ENCODE data around the gene SCOC. TPM values are rescaled to one million over a fixed set of nuclear protein-coding genes. Genes with fewer than 3 reads are reported as not detected.

The SCOC gene
- polyA plus RNA-seq, result 47.2 to 92.1 TPM (median 49.9 TPM) in 3 replicates
- 21.9 TPM for polyA plus RNA-seq (2011; ENCODE audit: low read depth)
- polyA plus RNA-seq (2011; cell fraction: cytosol; rRNA removed), result 57.1 and 96.5 TPM in 2 replicates
- 21.0 and 29.1 TPM in 2 replicates for polyA plus RNA-seq (2011; cell fraction: nucleus; rRNA removed)
- polyA plus RNA-seq (2012; ENCODE audit: low replicate concordance), result 39.0 and 56.6 TPM in 2 replicates
- 1.2 to 14.2 TPM (median 8.3 TPM) in 3 replicates for polyA minus RNA-seq
- 27.8 TPM for polyA minus RNA-seq (2011; cell fraction: cytosol; rRNA and poly(A)+ RNA removed)
- 4.9 and 9.6 TPM in 2 replicates for polyA minus RNA-seq (2011; cell fraction: nucleus; rRNA and poly(A)+ RNA removed)

DNA sequence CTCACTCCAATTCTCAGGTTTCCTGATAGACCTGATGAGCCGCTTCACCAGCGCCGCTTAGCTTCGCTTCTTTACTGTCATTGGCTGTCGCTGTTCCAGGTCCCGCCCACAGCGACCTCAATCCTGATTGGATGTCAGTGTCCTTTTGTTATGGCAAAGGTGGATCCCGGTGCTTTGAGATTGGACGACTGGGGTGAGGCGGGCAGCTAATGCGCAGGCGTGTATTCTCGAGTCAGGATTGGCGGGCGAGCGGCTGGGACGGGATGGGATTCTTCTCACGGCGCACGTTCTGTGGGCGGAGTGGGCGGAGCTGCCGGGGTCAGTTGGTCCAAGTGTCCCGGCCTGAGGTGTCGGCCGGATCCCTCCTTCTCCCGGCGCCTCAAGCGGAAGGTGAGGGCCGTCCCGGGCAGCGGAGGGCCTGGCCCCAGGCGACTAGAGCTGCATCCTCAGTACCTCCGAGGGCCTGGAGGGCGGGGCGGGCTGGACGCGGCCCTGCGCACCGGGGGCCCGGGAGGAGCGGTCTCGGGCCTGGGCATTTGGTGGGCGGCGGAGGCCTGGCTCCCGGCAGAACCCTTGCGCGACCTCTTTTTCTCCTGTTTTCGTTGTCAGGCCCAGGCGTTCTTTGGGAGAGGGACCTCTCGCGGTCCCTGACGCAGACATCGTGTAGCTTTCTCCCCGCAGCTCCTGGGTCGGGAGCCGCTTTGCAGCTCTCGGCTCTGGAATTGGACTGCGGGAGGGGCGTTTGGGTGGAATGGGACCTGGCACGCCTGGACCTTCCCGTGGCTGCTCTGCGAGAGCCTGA is at the start of gene SCOC:
Gene SCOC, plus strand, starts transcription at position 319 of the 802 bp plus-strand sequence. CDS start 5,525 bp downstream, outside the sequence.
- FAIRE-seq, result peak; percentile 93
- H3K9ac ChIP-seq (ENCODE audit: control insufficient read depth, extremely low read depth, insufficient read depth, low read length), result peak within 1 kb of the TSS; percentile 83

DNA sequence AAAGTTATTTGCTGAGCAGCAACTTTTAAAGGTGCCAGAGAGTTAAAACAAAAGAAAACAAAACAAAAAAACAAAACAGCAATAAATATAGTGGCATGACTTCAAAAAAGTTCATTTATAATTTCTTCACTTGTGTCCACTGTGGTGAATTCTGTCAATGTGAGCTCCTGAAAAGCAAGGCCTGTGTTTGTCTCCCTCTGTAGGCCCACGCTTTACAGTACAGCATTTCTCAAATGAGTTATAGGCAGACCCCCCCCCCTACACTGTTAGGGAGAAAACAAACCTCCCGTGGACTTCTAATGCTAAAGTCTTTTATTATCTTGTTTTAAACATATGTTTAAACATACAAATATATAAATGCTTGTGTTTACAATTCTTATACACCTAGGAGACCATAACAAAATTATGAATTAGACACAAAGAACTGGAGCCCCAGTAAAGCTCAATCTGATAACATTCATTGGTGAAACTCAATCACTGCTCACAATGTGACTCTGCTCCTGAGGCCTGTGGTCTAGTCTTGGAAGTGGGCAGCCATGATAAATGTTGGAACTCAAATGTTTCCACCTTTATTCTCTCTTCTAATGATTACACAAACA is 47.0 kb upstream of the SCOC start:
- Histone ChIP-seq H3K36me3 (ENCODE audit: control insufficient read depth in 2 of 2, extremely low read depth in 1 of 2, insufficient read depth in 2 of 2, low read length in 2 of 2) (no peaks in the 10 kb centered on the region), H3K9me1 (ENCODE audit: control insufficient read depth, extremely low read depth, insufficient read depth, low read length) (no peaks in the 10 kb centered on the region), H3K79me2 (ENCODE audit: control insufficient read depth, insufficient read depth, low read length) (no peaks in the 10 kb centered on the region), H3K4me1 (ENCODE audit: control insufficient read depth, extremely low read depth, insufficient read depth, low read length) (no peaks in the 10 kb centered on the region), H2AFZ (ENCODE audit: control insufficient read depth, low read length) (no peak overlapping the region), H3K9ac (ENCODE audit: control insufficient read depth, extremely low read depth, insufficient read depth, low read length) (no peak overlapping the region), H3K4me3 (ENCODE audit: control insufficient read depth in 2 of 3, extremely low read depth in 1 of 3, insufficient read depth in 2 of 3, low read depth in 1 of 3, low read length in 3 of 3) (no peak overlapping the region), H4K20me1 (ENCODE audit: control insufficient read depth, extremely low read depth, insufficient read depth, low read length) (no peaks in the 10 kb centered on the region), H3K27me3 (ENCODE audit: control insufficient read depth, extremely low read depth, insufficient read depth, low read length) (no peaks in the 10 kb centered on the region), H3K9me3 (ENCODE audit: control insufficient read depth, low read depth, low read length) (no peaks in the 10 kb centered on the region), H3K27ac (ENCODE audit: control insufficient read depth, insufficient read depth, low read length) (no peak overlapping the region), H3K4me2 (ENCODE audit: control insufficient read depth, extremely low read depth, insufficient read depth, low read depth, low read length) (no peak overlapping the region)
- TF ChIP-seq, protein P1, sequence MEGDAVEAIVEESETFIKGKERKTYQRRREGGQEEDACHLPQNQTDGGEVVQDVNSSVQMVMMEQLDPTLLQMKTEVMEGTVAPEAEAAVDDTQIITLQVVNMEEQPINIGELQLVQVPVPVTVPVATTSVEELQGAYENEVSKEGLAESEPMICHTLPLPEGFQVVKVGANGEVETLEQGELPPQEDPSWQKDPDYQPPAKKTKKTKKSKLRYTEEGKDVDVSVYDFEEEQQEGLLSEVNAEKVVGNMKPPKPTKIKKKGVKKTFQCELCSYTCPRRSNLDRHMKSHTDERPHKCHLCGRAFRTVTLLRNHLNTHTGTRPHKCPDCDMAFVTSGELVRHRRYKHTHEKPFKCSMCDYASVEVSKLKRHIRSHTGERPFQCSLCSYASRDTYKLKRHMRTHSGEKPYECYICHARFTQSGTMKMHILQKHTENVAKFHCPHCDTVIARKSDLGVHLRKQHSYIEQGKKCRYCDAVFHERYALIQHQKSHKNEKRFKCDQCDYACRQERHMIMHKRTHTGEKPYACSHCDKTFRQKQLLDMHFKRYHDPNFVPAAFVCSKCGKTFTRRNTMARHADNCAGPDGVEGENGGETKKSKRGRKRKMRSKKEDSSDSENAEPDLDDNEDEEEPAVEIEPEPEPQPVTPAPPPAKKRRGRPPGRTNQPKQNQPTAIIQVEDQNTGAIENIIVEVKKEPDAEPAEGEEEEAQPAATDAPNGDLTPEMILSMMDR (optimal IDR thresholded peaks at IDR 0.05 in 1 of 3, IDR thresholded peaks at IDR 0.05 in 1 of 3, conservative IDR thresholded peaks at IDR 0.05 in 1 of 3; ENCODE audit: extremely low read depth in 1 of 3, insufficient read depth in 2 of 3, low read length in 3 of 3), result peak; percentile 47 to 63 (median 54)
- no peak for TF ChIP-seq EZH2 (IDR thresholded peaks at IDR 0.05; ENCODE audit: low read length)
- DNase-seq (ENCODE audit: low read depth, low spot score), result no peak
- dilution Hi-C loops (cut with MboI; ENCODE audit: extremely low pct_ligation_motif_present, low sequenced_read_pairs), result no loop called here
- FAIRE-seq, result no peak

More for the DNA sequence above, at the start of gene SCOC:
- H3K4me3 ChIP-seq (ENCODE audit: control insufficient read depth in 2 of 3, extremely low read depth in 1 of 3, insufficient read depth in 2 of 3, low read depth in 1 of 3, low read length in 3 of 3), result peak within 1 kb of the TSS; percentile 68 to 92 (median 68)
- H3K4me1 ChIP-seq (ENCODE audit: control insufficient read depth, extremely low read depth, insufficient read depth, low read length), result peaks cover 12% of the 10 kb centered on the region
- no peaks in the 10 kb centered on the region for H3K9me3 ChIP-seq (ENCODE audit: control insufficient read depth, low read depth, low read length)
- peaks cover 4% of the 10 kb centered on the region for H4K20me1 ChIP-seq (ENCODE audit: control insufficient read depth, extremely low read depth, insufficient read depth, low read length)
- peaks cover 3% of the 10 kb centered on the region for H3K9me1 ChIP-seq (ENCODE audit: control insufficient read depth, extremely low read depth, insufficient read depth, low read length)
- H3K27me3 ChIP-seq (ENCODE audit: control insufficient read depth, extremely low read depth, insufficient read depth, low read length), result no peaks in the 10 kb centered on the region
- dilution Hi-C loops (cut with MboI; ENCODE audit: extremely low pct_ligation_motif_present, low sequenced_read_pairs), result no loop called here
- peak; percentile 88 for DNase-seq (ENCODE audit: low read depth, low spot score)
- peak within 1 kb of the TSS; percentile 69 for H3K27ac ChIP-seq (ENCODE audit: control insufficient read depth, insufficient read depth, low read length)
- TF ChIP-seq EZH2 (IDR thresholded peaks at IDR 0.05; ENCODE audit: low read length), result no peak
- TF ChIP-seq, protein P1 (optimal IDR thresholded peaks at IDR 0.05 in 1 of 3, IDR thresholded peaks at IDR 0.05 in 1 of 3, conservative IDR thresholded peaks at IDR 0.05 in 1 of 3; ENCODE audit: extremely low read depth in 1 of 3, insufficient read depth in 2 of 3, low read length in 3 of 3), result no peak
- H2AFZ ChIP-seq (ENCODE audit: control insufficient read depth, low read length), result peak within 1 kb of the TSS; percentile 95
- no peaks in the 10 kb centered on the region for H3K36me3 ChIP-seq (ENCODE audit: control insufficient read depth in 2 of 2, extremely low read depth in 1 of 2, insufficient read depth in 2 of 2, low read length in 2 of 2)
- peak within 1 kb of the TSS; percentile 93 for H3K4me2 ChIP-seq (ENCODE audit: control insufficient read depth, extremely low read depth, insufficient read depth, low read depth, low read length)
- peaks cover 43% of the 10 kb centered on the region for H3K79me2 ChIP-seq (ENCODE audit: control insufficient read depth, insufficient read depth, low read length)
